Right lobe of liver (tissue), 4 donors: ENCODE measurements around the gene SLC6A9.

Experiments used
- POLR2A ChIP-seq: fragments of 450-650 bp; IDR thresholded peaks from one replicate; pipeline ENCODE4 v1.6.1; 2017; ENCODE audit warnings: antibody characterized with exemption, mild to moderate bottlenecking
- TF ChIP-seq, protein P1 (sequence below), 4 donors: fragments of 200-600 bp in 3 of 4; fragments of 450-650 bp in 1 of 4; IDR thresholded peaks; one replicate each; pipeline versions ENCODE4 v1.5.1 to v1.8.0; 2016 to 2022; ENCODE audit warnings: antibody characterized with exemption in 4 of 4, mild to moderate bottlenecking in 2 of 4
- donor health status: DM: no; HTN: no; CAD: no.
- donor health status: DM: no; HTN: no; CAD: no.
- donor health status: DM: no; HTN: yes; CAD: no.

DNA sequence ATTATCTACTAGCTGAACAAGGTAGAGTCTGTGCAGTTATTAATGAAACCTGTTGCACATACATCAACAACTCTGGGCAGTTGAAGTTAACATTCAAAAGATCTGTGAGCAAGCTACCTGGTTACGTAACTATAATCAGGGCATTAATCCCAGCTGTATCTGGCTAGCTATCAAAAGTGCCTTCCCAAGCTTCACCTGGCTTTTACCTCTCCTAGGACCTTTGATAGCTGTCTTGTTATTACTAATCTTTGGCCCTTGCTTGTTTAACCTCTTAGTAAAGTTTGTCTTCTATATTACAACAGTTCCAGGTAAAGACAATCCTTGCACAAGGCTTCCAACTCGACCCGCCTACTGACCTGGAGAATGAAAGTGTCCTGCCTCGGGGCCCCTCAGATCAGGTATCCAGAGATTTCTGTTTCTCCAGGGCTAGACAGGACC is 29.6 kb upstream of the SLC6A9 start:
- no peak for TF ChIP-seq POLR2A
- TF ChIP-seq, protein P1, sequence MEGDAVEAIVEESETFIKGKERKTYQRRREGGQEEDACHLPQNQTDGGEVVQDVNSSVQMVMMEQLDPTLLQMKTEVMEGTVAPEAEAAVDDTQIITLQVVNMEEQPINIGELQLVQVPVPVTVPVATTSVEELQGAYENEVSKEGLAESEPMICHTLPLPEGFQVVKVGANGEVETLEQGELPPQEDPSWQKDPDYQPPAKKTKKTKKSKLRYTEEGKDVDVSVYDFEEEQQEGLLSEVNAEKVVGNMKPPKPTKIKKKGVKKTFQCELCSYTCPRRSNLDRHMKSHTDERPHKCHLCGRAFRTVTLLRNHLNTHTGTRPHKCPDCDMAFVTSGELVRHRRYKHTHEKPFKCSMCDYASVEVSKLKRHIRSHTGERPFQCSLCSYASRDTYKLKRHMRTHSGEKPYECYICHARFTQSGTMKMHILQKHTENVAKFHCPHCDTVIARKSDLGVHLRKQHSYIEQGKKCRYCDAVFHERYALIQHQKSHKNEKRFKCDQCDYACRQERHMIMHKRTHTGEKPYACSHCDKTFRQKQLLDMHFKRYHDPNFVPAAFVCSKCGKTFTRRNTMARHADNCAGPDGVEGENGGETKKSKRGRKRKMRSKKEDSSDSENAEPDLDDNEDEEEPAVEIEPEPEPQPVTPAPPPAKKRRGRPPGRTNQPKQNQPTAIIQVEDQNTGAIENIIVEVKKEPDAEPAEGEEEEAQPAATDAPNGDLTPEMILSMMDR (IDR thresholded peaks at IDR 0.05) = no peak
